ENCODE data around the gene DENND6B.
A peak's percentile ranks its signal among the peaks of the same experiment; 100 is the strongest.

The DENND6B gene

DNA sequence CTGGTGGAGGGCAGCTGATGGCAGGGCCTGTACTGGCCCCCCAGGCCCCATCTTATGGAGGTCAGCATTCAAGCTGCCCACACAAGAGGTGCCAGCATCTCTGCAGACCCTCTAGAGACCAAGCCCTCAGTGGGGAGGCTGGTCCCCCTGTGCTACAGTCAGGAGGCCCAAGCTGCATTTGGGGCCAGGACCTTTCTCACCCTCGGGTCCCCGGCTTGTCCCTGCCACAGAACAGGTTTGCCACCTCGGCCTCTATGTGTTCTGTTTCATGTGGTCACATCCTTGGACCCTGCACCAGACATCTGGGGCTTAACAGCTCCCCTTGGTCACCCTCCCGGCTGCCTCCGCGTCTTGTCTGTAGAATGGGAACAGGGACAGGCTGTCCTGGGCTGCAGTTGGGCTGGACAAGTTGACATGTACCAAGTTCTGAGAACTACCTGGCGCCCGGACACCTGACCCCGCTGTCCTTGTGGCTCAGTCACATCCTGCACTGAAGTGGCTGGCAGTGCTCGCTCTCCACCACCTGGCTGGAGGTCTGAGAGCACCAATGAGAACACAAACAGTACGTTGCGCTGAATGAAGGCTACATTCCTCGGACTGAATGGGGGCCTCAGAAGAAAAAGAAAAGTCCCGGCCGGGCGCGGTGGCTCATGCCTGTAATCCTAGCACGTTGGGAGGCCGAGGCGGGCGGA lies 16.6 kb downstream of the DENND6B start:
- DNase-seq: no peak
- no peak overlapping the region for H3K27ac ChIP-seq (ENCODE audit: insufficient read depth, low read length, poor library complexity, severe bottlenecking)
- H3K36me3 ChIP-seq (ENCODE audit: control insufficient read depth, insufficient read depth, low read length): no peaks in the 10 kb centered on the region
- peaks cover 5% of the 10 kb centered on the region for H3K27me3 ChIP-seq (replicated peaks; ENCODE audit: control insufficient read depth, insufficient read depth, low read length, poor library complexity, severe bottlenecking)
- H3K4me3 ChIP-seq (ENCODE audit: insufficient read depth, low read depth, low read length, poor library complexity, severe bottlenecking): no peak overlapping the region
- H3K4me1 ChIP-seq (ENCODE audit: control insufficient read depth, insufficient read depth, low read length, poor library complexity, severe bottlenecking): peaks cover 28% of the 10 kb centered on the region
- H3K9me3 ChIP-seq (ENCODE audit: control insufficient read depth, low read length): no peaks in the 10 kb centered on the region

DNA sequence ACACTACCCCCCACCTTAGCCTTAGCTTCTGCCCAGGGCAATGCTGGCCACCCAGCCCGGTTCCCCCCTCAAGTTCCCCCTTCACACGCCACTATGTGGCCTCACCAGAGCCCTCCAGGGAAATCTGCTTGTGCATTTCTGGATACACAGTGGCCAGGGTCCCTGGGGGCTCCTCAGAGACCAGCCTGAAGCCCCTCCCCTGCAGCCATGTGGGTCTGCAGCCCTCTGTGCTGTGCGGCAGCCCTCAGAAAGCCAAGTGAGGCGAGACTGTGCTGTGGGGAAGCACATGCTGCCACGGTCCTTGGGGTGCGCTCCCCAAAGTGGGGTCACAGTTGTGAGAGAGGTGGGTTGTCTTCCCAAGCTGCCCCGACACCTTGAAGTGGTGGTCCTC lies 17.2 kb downstream of the DENND6B start:
- Histone ChIP-seq H3K4me3 (ENCODE audit: insufficient read depth, low read depth, low read length, poor library complexity, severe bottlenecking) (no peak overlapping the region), H3K9me3 (ENCODE audit: control insufficient read depth, low read length) (no peaks in the 10 kb centered on the region), H3K36me3 (ENCODE audit: control insufficient read depth, insufficient read depth, low read length) (no peaks in the 10 kb centered on the region), H3K4me1 (ENCODE audit: control insufficient read depth, insufficient read depth, low read length, poor library complexity, severe bottlenecking) (peaks cover 23% of the 10 kb centered on the region), H3K27me3 (replicated peaks; ENCODE audit: control insufficient read depth, insufficient read depth, low read length, poor library complexity, severe bottlenecking) (peaks cover 5% of the 10 kb centered on the region), H3K27ac (ENCODE audit: insufficient read depth, low read length, poor library complexity, severe bottlenecking) (no peak overlapping the region)
- no peak for DNase-seq

DNA sequence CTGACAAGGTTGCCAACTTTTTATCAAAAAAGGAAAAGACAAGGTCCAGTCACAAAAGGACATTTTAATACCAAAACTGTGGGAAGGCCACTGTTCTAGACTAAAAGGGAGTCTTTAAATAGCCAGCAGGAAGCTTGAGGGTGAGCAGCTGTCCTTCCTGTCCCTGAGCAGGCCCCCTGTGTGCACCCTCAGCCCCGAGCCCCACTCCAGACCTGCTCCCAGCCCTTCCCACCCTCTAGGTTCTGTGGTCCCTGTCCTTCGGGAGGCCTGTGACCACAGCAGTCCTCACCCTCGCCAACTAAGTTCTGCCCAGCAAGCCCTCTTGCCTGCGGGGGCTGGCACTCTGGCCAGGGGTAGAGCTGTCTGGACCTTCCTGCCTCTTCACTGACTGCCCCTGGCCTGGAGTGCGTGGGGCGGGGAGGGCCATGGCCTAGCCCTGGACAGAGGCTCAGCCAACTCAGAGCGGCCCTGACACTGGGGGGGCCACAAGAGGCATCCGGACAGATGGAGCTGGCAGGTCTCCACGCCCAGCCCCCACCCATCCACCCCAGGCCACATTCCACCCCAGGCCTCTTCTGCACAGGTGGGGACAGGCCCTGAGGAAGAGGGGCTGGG lies 17.7 kb downstream of the DENND6B start:
- no peak overlapping the region for H3K27ac ChIP-seq (ENCODE audit: insufficient read depth, low read length, poor library complexity, severe bottlenecking)
- peaks cover 5% of the 10 kb centered on the region for H3K27me3 ChIP-seq (replicated peaks; ENCODE audit: control insufficient read depth, insufficient read depth, low read length, poor library complexity, severe bottlenecking)
- no peak for DNase-seq
- no peak overlapping the region for H3K4me3 ChIP-seq (ENCODE audit: insufficient read depth, low read depth, low read length, poor library complexity, severe bottlenecking)
- H3K4me1 ChIP-seq (ENCODE audit: control insufficient read depth, insufficient read depth, low read length, poor library complexity, severe bottlenecking): peaks cover 18% of the 10 kb centered on the region
- no peaks in the 10 kb centered on the region for H3K9me3 ChIP-seq (ENCODE audit: control insufficient read depth, low read length)
- H3K36me3 ChIP-seq (ENCODE audit: control insufficient read depth, insufficient read depth, low read length): no peaks in the 10 kb centered on the region

DNA sequence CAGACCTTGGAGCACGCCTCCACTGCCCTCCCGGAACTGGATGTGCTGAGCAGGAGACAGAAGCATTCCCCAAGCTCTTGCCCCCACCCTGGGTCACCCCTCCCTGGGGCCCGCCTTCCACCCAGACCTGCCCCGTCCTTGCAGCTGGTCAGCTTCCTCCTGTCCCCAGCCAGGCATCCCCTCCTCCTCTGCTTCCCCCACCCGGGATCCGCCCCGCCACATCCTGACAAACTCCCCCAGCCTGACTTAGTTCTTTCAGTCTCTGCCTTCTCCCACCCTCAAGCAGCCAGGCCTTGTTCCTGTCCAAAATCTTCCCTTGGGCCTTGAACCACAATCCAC lies 18.2 kb downstream of the DENND6B start:
- Histone ChIP-seq H3K27me3 (replicated peaks; ENCODE audit: control insufficient read depth, insufficient read depth, low read length, poor library complexity, severe bottlenecking) (peaks cover 5% of the 10 kb centered on the region), H3K27ac (ENCODE audit: insufficient read depth, low read length, poor library complexity, severe bottlenecking) (no peak overlapping the region)
- DNase-seq: no peak

GRCh38 chr22:50307890-50308596 lies 18.8 kb downstream of the DENND6B start:
- no peak overlapping the region for H3K27ac ChIP-seq (ENCODE audit: insufficient read depth, low read length, poor library complexity, severe bottlenecking)
- H3K4me1 ChIP-seq (ENCODE audit: control insufficient read depth, insufficient read depth, low read length, poor library complexity, severe bottlenecking): peaks cover 11% of the 10 kb centered on the region
- peaks cover 5% of the 10 kb centered on the region for H3K27me3 ChIP-seq (replicated peaks; ENCODE audit: control insufficient read depth, insufficient read depth, low read length, poor library complexity, severe bottlenecking)
- no peaks in the 10 kb centered on the region for H3K9me3 ChIP-seq (ENCODE audit: control insufficient read depth, low read length)
- H3K36me3 ChIP-seq (ENCODE audit: control insufficient read depth, insufficient read depth, low read length): no peaks in the 10 kb centered on the region
- H3K4me3 ChIP-seq (ENCODE audit: insufficient read depth, low read depth, low read length, poor library complexity, severe bottlenecking): no peak overlapping the region
- no peak for DNase-seq

More for the DNA sequence above, 18.2 kb downstream of the DENND6B start:
- Histone ChIP-seq H3K9me3 (ENCODE audit: control insufficient read depth, low read length) (no peaks in the 10 kb centered on the region), H3K36me3 (ENCODE audit: control insufficient read depth, insufficient read depth, low read length) (no peaks in the 10 kb centered on the region), H3K4me1 (ENCODE audit: control insufficient read depth, insufficient read depth, low read length, poor library complexity, severe bottlenecking) (peaks cover 13% of the 10 kb centered on the region), H3K4me3 (ENCODE audit: insufficient read depth, low read depth, low read length, poor library complexity, severe bottlenecking) (no peak overlapping the region)

- Histone ChIP-seq H3K9me3 (ENCODE audit: control insufficient read depth, low read length) (no peaks in the 10 kb centered on the region), H3K27ac (ENCODE audit: insufficient read depth, low read length, poor library complexity, severe bottlenecking) (no peak within 1 kb of the TSS), H3K4me1 (ENCODE audit: control insufficient read depth, insufficient read depth, low read length, poor library complexity, severe bottlenecking) (peaks cover 11% of the 10 kb centered on the region), H3K4me3 (ENCODE audit: insufficient read depth, low read depth, low read length, poor library complexity, severe bottlenecking) (peak within 1 kb of the TSS; percentile 42), H3K27me3 (replicated peaks; ENCODE audit: control insufficient read depth, insufficient read depth, low read length, poor library complexity, severe bottlenecking) (peaks cover 5% of the 10 kb centered on the region), H3K36me3 (ENCODE audit: control insufficient read depth, insufficient read depth, low read length) (no peaks in the 10 kb centered on the region)
- no peak for DNase-seq
Measured at GRCh38 chr22:50306753-50307749, 19.8 kb downstream of the DENND6B start, which contains the start of gene PLXNB2. PLXNB2 (minus strand) TSS chr22:50307646; CDS start chr22:50290584, 17,062 bp downstream.

GRCh38 chr22:50305923-50306566 lies 20.8 kb downstream of the DENND6B start:
- Histone ChIP-seq H3K36me3 (ENCODE audit: control insufficient read depth, insufficient read depth, low read length) (no peaks in the 10 kb centered on the region), H3K27ac (ENCODE audit: insufficient read depth, low read length, poor library complexity, severe bottlenecking) (no peak overlapping the region), H3K9me3 (ENCODE audit: control insufficient read depth, low read length) (no peaks in the 10 kb centered on the region), H3K4me3 (ENCODE audit: insufficient read depth, low read depth, low read length, poor library complexity, severe bottlenecking) (no peak overlapping the region), H3K27me3 (replicated peaks; ENCODE audit: control insufficient read depth, insufficient read depth, low read length, poor library complexity, severe bottlenecking) (peaks cover 5% of the 10 kb centered on the region), H3K4me1 (ENCODE audit: control insufficient read depth, insufficient read depth, low read length, poor library complexity, severe bottlenecking) (peaks cover 11% of the 10 kb centered on the region)
- DNase-seq: no peak

- H3K36me3 ChIP-seq (ENCODE audit: control insufficient read depth, insufficient read depth, low read length): no peaks in the 10 kb centered on the region
- no peak overlapping the region for H3K27ac ChIP-seq (ENCODE audit: insufficient read depth, low read length, poor library complexity, severe bottlenecking)
- no peak overlapping the region for H3K4me3 ChIP-seq (ENCODE audit: insufficient read depth, low read depth, low read length, poor library complexity, severe bottlenecking)
- no peak for DNase-seq
- H3K27me3 ChIP-seq (replicated peaks; ENCODE audit: control insufficient read depth, insufficient read depth, low read length, poor library complexity, severe bottlenecking): peaks cover 5% of the 10 kb centered on the region
- H3K4me1 ChIP-seq (ENCODE audit: control insufficient read depth, insufficient read depth, low read length, poor library complexity, severe bottlenecking): peaks cover 11% of the 10 kb centered on the region
- no peaks in the 10 kb centered on the region for H3K9me3 ChIP-seq (ENCODE audit: control insufficient read depth, low read length)
Measured at GRCh38 chr22:50305393-50305922, 21.4 kb downstream of the DENND6B start.

Measured in effector memory CD4-positive, alpha-beta T cell (primary cell).